Umbilical cord (tissue), 2 donors: ENCODE data around the gene NAA80. TPM values are rescaled to one million over a fixed set of nuclear protein-coding genes. Genes with fewer than 3 reads are reported as not detected.
"Not testable (repeated sequence)": the region's sequence is repeated elsewhere in the genome, so short reads cannot be mapped to it uniquely, and the experiment has no call there.

Experiments used
- DNase-seq: peaks from one replicate; pipeline ENCODE4 v3.0.0-alpha.2; 2015; ENCODE audit warnings: low spot score
- total RNA-seq: library from RNA; depleted of rRNA; stranded (reverse); fragments of >200 nt; gene quantifications from one replicate; pipeline ENCODE4 v1.2.3, GENCODE V29; 2014; ENCODE audit warnings: low replicate concordance; ENCODE audit not compliant: insufficient read depth

Gene NAA80
- total RNA-seq, 1 donor from 2014 or later, result 2.2 TPM

DNA sequence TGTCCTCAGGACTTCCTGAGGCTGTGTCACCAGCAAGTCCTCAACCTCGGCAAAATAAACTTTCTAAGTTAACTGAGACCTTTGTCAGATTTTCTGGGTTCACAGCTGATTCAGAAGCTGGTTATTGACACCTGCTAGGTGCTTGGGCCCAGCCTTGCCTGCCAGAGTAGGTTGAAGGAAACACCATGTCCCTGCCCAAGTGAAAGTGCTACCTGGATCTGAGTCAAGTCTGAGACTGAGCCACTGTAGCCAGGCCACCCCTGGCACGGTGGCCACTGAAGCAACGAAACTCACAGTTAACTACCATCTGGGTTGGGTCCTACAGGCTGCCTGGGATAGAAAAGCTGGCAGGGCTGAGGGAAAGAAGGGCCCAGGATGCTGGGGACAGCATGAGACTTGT lies 15.1 kb upstream of the NAA80 start:
- no peak for DNase-seq

DNA sequence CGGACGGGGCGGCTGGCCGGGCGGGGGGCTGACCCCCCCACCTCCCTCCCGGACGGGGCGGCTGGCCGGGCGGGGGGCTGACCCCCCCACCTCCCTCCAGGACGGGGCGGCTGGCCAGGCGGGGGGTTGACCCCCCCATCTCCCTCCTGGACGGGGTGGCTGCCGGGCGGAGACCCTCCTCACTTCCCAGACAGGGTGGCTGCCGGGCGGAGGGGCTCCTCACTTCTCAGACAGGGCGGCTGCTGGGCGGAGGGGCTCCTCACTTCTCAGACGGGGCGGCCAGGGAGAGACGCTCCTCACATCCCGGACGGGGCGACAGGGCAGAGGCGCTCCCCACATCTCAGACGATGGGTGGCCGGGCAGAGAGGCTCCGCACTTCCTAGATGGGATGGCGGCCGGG lies 12.8 kb upstream of the NAA80 start:
- DNase-seq, result not testable (repeated sequence)

DNA sequence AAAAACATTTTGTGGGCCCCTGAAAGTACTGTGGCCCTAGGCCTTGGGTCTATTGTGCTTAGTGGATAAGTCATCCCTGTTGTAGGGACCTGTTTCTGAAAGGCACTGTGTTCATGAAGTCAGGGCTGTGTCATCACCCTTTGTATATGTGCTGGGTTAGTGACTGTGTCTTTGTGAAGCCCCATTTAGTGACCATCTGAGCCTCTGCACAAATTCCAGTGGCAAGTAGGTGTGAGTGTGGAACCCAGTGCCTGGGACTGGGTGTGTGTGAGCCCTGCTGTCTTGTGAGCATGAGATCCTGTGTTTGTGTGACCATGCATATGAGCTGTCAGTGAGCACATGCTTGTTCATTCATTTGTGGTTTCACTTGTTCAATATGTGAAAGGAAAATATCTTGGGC lies 5.4 kb upstream of the NAA80 start:
- DNase-seq, result no peak

DNA sequence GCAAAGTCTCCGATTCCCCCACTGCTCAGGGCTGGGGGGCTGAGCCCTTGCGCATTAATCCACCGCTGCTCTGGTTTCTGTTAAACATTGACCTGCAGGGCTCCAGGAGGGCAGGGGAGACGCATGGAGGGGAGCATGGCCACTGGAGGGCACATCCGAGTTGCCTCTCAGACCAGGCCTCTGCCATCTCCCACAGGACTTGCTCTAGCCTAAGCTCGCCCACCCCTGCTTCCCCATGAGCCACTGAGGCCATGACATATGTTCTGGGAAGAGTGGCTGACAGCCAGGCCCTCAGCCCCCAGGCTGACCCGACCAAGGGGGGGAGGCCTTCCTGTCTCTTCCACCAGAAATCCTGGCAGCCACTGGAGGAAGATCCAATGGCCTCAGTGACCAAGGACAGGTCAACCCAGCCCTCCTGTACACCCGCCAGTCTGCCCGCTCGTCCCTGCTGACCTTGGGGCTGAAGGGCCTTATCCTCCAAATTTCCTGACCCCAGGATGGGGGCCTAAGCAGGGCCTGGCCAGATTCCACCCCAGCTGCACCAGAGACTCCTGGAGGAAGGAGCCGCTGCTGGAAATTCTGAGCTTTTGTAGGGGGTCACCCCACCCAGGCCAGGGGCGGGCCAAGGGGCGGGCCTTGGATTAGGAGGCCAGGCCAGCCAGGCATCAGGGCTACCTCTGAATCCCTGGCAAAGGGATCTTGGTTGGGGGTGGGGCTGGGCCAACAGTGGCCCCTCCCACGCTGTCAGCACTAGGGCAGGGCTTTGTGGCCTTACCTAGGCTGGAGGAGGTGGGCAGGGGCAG lies 4.0 kb upstream of the NAA80 start, which contains the start of gene HYAL1:
TSS of gene HYAL1 (minus strand) at position 562 of the 803 bp plus-strand sequence. CDS start 618 bp downstream, outside the sequence.
- no peak for DNase-seq

DNA sequence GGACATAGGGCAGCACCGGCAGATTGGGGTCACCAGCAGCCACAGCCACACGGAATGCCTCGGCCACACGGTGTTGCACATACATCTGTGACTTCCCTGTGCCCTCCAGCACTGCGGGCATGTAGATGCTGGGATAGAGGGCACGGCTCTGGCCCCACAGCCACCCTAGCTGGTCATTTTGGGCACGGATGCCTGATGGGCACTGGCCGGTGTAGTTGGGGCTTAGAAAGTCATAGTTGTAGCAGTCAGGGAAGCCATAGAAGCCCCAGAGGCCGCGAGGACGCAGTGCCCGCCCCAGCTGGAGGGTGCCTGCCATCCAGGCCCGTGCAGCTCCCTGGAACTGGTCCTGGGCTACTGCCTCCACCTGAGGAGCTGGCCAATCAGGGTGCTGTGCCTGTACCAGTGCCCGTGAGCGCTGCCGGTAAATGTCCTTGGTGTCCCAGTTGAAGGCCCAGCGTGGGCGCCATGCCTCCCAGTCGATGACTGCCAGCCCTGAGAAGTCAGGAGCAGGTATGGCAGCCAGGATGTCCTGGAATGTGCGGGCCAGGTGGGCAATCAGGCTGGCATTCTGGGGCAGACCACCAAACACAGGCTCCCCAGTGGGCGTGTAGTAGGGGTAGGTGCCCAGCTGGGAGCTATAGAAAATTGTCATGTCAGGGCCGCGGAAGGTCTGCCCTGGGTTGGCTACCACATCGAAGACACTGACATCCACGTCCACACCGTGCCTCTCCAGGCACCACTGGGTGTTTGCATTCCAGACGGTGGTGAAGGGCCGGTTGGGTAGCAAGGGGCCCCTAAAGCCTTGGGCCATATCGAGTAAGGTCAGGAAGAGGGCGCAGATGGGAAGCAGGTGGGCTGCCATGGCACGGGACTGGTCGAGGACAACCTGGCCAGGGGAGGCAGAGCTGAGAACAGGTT lies 3.1 kb upstream of the NAA80 start:
- no peak for DNase-seq

DNA sequence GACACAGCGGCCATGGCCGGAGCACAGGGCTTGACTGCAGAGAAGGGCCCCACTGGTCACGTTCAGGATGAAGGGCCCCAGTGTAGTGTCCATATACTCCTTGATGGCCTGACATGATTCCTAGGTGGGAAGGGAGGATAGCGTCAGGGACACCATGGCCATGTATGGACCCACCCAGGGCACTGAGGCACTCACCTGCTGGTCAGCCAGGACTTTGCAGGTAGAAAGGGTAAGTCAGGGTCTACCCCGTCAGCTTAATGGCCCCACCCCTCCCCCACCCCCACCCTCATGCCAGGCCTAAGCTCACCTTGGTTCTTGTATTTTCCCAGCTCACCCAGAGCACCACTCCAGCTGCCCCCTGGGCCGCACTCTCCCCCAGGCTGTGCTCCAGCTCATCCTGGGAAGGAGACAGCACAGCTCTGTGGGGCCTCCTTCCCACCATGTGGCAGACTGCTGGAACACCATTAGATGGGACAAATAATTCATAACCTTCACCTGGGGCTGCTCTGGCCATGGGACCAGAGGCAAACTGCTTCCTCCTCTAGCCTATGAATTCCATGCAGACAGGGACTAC lies 1.6 kb upstream of the NAA80 start:
- DNase-seq, result no peak

DNA sequence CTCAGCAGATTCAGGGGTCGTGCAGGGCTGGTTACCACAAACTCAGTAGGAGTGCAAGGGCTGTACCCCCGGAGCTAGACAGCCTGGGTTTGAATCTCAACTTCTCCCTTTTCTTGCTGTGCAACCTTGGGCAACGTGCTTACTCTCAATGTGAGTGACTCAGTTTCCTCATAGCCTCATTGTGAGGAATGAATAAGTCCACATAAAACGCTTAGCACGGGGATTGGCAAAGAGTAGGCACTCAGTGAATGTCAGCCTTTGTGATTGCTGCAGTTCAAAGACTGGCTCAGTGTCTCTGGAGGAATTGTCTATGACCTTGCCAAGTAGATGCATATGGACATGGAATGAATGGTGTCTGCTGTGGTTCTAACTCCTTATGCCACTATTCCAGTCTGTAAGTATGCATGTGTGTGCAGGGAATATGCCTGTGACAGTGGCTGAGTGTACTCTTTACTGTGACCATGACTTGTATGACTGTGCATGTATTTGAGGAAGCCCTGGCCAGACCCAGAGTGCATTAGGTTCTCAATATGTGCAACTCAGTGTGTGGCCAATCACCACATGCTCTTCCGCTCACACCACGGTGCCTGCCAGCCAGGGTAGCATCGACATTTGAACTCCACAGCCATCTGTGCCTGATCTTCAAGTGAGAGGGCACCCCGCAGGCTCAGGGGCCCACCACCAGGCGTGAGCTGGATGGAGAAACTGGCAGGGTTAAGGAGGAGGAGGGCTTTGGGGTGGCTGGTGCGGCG lies 900 bp upstream of the NAA80 start:
- DNase-seq, result peak; percentile 35

DNA sequence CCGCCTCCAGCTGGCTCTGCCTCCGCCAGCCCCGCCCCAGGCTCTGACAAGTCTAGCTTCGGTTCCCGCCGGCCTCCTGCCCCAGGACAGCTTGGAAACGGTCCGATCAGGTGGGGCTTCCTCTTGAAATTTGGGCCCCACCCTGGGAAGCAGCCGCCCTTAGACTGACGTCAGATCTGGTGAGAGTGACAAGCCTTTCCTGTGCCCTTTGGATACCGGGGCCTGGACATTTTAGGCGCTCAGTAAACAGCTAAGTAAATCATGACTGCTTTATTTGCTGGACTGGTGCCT lies 378 bp upstream of the NAA80 start:
- no peak for DNase-seq

DNA sequence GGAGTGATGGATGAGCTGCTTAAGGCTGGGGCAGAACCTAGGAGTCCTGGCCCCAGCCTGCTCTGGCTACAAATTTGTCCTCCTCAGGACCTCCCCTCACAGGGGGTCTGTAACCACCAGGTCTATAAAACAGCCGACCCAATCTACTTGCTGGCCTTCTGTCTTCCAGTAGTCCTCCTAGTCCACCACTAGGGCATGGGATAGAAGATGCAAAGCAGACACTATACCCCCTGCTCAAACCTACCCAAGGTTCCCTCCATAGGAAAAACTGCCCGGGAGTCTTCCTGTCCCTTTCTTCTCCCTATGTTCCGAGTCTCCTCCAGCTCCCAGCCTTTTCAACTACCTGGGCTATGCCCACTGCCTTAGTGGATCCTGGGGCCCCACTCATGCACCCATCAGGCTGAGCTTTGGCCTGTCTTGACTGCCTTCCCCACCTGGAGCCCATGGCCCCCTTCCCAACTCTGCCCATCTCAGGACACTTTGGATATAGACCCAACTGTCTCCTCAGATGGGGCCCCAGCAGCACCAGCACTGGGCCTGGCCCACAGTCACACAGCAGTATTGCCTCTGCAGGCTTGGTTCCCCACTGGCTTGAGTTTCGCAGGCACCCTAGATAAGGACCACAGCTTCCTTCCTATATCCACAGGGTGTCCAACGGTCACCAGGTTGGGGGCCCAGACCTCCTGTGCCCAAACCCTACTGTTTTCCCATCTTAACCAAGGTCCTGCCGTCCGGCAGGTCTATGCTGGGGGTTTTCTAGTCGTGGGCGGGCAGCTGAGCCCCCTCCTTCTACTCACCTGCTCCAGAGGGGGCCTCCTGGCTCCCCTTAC lies 1.1 kb downstream of the NAA80 start:
- no peak for DNase-seq

DNA sequence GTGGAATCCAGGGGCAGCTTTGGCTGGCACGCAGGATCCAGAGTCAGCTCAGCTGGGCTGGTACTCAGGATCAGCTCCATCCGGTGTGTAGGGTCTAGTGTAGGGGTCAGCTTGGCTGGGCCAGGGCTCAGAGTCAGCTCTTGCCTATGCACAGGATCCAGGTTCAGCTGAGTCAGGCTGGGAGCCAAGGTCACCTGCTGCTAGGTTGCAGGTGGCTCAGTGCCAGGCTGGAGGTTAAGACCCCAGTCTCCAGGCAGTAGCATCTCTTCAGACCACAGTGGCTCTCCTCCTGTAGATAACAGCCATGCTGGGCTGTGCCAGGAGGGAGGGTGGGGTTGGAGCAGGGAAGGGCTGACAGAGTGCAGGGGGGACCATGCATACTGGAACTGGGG lies 1.8 kb downstream of the NAA80 start:
- no peak for DNase-seq

DNA sequence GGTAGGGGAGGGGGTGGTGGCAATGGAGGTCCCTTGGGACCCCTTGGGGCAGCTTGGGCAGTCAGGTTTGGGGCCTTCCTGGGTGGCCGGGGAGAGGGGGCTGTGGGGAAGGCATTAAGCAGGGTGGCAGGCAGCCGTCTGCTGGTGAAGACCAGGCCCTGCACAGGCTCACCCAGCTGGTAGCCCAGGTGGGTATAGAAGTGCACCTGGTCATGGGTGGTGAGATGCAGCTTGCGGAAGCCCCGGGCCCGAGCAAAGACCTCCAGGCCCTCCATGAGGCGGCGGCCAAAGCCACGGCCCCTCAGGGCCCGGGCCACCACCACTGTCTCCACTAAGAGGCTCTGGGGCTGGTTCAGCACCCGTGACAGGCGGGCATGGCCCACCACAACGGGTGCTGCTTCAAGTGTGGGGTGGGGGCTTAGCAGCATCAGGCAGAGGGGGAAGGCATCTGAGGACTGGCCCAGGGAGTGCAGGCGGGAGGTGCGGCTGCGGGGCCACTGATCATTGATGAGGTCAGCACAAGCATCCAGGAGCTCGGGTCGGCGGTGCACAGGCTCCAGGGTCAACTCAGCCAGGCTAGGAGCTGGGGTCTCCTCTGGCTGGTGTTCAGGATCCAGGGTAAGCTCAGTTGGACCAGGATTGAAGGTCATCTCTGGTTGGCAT lies 2.4 kb downstream of the NAA80 start:
- no peak for DNase-seq

DNA sequence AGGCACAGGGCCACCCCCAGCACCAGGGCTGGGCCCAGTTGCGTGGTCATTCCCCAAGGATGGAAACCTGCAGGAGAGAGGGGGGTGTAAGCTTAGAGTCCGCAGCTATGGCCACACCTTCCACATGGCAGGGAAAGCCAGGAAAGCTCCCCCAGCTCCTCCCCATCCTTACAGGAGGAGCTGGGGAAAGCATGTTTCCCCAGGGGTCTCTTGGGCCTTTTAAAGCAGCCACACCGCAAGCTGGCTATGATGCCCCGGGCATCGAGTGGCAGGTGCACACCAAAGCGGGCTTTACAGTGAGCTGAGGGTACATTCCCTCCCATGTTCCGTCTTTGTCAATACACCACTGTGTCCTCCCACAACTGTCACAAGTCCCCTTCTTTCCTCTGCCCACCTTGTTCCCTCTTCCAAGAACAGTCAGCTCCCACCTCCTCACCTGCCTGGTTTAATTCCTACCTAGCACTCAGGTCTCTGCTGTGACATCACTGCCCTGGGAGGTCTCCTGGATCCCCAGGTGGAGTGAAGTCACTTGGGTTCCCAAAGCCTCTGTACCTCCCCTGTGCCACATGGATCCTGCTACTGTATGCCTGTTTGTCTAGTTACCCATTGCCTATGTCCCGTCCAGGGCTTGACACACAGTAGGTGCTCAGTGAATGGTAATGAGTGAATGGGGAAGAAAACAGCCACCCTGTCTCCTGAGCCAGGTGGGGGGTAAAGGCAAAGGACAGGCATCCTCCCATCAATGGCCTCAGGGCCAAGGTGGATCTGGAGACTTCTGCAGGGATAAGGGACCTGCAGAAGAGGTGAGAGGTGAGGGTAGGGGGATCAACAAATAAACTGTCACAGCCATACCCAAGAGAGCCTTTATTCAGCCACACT lies 3.4 kb downstream of the NAA80 start:
- DNase-seq, result no peak

DNA sequence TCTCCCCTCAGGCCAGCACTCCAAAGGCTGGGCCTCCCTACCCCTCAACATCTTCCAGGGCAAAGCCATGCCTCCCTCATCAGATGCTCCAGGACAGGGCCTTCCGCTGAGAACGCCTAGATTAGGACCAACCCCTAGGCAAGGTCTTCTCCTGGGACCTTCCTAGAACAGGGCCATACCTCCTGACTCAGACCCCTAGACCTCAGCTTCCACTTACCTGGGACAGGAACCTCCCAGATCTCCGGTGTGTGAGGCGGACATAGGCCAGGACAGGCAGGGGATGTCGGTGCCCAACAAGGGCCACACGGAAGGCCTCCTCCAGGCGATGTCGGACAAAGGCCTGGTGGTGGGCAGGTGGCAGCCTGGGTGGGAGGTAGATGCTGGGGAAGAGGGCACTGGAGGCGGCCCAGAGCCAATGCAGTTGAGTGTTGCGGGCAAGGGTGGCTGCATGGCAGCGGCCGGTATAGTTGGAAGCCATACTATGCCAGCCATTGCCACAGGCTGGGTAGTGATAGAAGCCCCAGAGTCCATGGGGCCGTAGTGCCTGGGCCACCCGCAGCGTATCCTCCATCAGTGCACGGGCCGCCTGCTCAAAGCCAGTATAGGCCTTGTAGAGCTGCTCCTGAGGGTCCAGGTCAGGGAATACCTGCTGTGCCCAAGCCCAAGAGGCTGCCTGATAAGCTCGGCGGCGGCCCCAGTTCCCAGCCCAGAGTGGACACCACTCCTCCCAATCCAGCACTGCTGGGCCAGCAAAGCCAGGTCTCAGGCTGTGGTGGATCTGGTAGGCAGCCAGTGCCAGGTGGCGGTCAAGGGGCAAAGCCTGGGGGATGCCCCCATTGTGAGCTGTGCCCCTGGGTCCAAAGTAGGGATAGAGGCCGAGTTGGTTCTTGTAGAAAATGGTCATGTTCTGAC lies 4.5 kb downstream of the NAA80 start:
- no peak for DNase-seq

DNA sequence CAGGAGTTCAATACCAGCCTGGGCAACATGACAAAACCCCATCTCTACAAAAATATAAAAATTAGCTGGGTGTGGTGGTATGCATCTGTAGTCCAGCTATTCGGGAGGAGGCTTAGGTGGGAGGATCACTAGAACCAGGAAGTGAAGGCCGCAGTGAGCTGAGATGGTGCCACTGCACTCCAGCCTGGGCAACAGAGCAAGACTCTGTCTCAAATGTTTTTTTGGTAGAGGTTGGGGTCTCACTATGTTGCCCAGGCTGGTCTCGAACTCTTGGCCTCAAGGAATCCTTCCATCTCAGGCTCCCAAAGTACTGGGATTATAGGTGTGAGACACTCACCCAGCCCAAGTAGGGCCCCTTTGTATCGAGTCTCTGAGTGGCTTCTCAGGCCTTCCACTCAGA lies 5.1 kb downstream of the NAA80 start:
- DNase-seq, result no peak

DNA sequence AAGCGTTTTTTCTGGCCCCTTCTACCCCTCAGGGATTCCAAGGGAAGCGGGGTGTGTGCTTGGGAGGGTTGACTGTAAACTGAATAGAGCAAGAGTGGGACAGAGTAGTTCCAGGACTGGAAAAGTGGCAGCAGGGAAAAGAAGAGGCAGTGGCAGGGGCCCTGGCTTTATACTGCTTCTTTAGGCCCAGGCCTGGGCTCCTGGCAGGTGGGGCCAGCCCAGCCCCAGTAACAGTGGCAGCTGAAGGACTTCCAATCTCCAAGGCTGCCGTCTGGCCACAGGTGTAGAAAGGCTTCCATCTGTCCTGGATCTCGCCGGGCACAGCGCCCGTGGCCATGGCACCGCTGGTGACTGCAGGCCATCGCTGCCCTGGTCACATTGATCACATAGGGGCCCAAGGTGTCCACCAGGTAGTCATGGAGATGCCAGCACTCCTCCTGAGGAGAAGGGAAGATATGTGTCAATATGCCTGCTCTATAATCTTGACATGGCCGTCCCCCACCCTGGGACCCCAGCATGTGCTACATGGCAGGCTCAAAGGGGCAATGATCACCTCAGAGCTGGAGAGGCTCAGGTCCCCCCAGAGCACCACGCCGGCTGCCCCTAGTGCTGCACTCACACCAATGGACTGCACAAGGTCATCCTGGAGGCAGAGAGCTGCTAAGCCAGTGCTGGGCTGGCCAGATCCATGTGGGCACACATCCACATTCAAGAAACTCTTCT lies 6.0 kb downstream of the NAA80 start:
- no peak for DNase-seq

DNA sequence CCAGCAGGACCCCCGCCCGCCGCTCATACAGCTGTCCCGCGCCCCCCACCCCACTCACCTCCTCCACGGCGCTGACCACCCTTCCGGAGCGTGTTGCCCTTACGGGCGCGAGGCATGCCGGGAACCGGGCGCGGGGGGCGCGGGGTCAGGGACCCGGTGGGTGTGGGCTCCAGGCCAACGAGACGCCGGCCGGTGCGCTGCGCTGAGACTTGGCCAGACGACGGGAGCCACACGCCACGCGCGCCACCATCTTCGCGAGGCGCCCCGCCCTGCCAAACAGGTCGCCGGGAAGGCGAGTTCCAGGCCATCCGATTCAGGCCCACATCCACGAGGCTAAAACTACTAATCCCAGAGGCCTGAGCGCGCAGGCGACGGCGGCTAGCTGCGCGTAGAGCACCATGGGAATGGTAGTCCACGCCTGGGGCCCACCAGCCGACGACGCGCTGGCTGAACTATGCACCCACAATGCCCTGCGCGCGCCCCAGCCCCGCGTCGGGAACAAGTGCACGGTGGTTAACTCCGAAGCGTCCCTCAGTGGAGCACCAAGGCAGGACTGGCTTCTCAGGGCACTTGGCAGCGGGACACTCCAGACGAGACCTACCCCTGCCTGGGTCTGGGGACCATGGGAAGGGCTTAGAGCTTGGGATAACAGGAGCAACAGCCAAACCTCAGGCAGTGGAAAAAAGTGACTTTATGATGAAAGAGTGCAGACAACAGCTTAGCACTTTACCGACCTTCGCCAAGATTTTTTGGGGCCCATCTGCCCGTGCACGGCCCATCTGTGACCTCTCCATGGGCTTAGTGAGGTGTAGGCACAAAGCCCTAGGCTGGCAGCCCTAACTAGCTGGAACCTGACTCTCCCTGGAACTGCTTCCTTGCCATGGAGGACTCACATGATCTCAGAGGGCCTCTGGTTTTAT lies 6.8 kb downstream of the NAA80 start, which contains the start of gene IFRD2:
TSS of gene IFRD2 (minus strand) at position 271 of the 920 bp plus-strand sequence. CDS start at position 116, 155 bp downstream.
- peak; percentile 99 for DNase-seq
